Measurements from ENCODE around the gene GNG12. TPM values are rescaled to one million over a fixed set of nuclear protein-coding genes. Genes with fewer than 3 reads are reported as not detected.

The GNG12 gene
- total and polyA plus RNA-seq, 9 of the 15 experiments (the other 6 are each of a cell fraction or from before 2014, with no cell fraction given), result 2.6 to 6.0 (median 4.1) TPM

- Histone ChIP-seq H2AFZ (ENCODE audit: low read depth, low read length) (peak overlapping the region; percentile 78), H3K4me1 (replicated peaks in 1 of 2; ENCODE audit: control insufficient read depth in 2 of 2, insufficient read depth in 2 of 2, low read length in 2 of 2) (peaks cover 3 to 9% of the 10 kb centered on the region in 2 experiments; a peak in 2 of 5 replicates), H3K4me2 (ENCODE audit: insufficient read depth, low read length) (peak overlapping the region; percentile 7; the same call in 1 of the 2 replicates), H3K27me3 (ENCODE audit: control insufficient read depth in 2 of 2, insufficient read depth in 2 of 2, low read length in 2 of 2) (no peaks in the 10 kb centered on the region), H3K9me3 (replicated peaks; ENCODE audit: control insufficient read depth, insufficient read depth, low read depth, low read length) (no peaks in the 10 kb centered on the region), H3K4me3 (no peak overlapping the region), H3K9me1 (ENCODE audit: control insufficient read depth, insufficient read depth, low read length) (no peaks in the 10 kb centered on the region), H4K20me1 (replicated peaks; ENCODE audit: control insufficient read depth, insufficient read depth, low read length) (no peaks in the 10 kb centered on the region), H3K27ac (ENCODE audit: extremely low read depth, low read depth, low read length) (no peak overlapping the region; the same call in 2 of the 3 replicates), H3K9ac (ENCODE audit: insufficient read depth in 1 of 2, low read depth in 2 of 2, low read length in 2 of 2) (peak overlapping the region; percentile 7 to 72; a peak in 1 of 4 replicates), H3K36me3 (ENCODE audit: control insufficient read depth, insufficient read depth, low read length) (no peaks in the 10 kb centered on the region), H3K79me2 (ENCODE audit: control insufficient read depth, insufficient read depth, low read length) (no peaks in the 10 kb centered on the region)
- ATAC-seq (peak; percentile 69), DNase-seq (ENCODE audit: extremely low read depth in 1 of 4, low spot score in 3 of 4) (no peak), FAIRE-seq (no peak)
- intact Hi-C loops (cut with micrococcal nuclease), result no loop called here
- ChIA-PET CTCF (ENCODE audit: low intra/inter-chr PET ratio) (interaction anchor here (0.7 kb wide), 1 partner anchor 166 kb away, joined by 3 read pairs; no protein-coding TSS in a partner anchor), POLR2A (interaction anchor here (0.5 to 5.9 kb wide), 2 partner anchors 10 to 246 kb away, joined by 3 to 62 read pairs; partner anchors contain the start of gene GADD45A)
- in situ Hi-C loops (cut with MboI), result no loop called here
- BruUV-seq (replicated peaks), result no TSS peak
- WGBS (ENCODE audit: insufficient coverage, low coverage, missing lambda C conversion rate), result 17% methylated on average over 4 of the region's 4 CpGs
- TF ChIP-seq POU5F1 (IDR thresholded peaks at IDR 0.05; ENCODE audit: borderline replicate concordance, low read depth, low read length, partially characterized antibody) (no peak), MCM3 (IDR thresholded peaks at IDR 0.05) (no peak), HMG20A (CRISPR knock-in tag; conservative IDR thresholded peaks at IDR 0.05) (no peak), ZEB2 (IDR thresholded peaks at IDR 0.05) (no peak), E2F8 (IDR thresholded peaks at IDR 0.05; ENCODE audit: low read depth, partially characterized antibody) (no peak), RCOR1 (IDR thresholded peaks at IDR 0.05; ENCODE audit: borderline replicate concordance in 1 of 2, low read depth in 2 of 2, low read length in 2 of 2) (peak in 1 of 2 experiments; percentile 12; a peak in 1 of 4 replicates), BRD9 (IDR thresholded peaks at IDR 0.05; ENCODE audit: low read depth, partially characterized antibody) (no peak), FOSL1 (tag; conservative IDR thresholded peaks at IDR 0.05) (no peak), ZNF444 (CRISPR knock-in tag; IDR thresholded peaks at IDR 0.05) (no peak), ZKSCAN1 (IDR thresholded peaks at IDR 0.05; ENCODE audit: low read depth, low read length) (no peak), KDM4B (IDR thresholded peaks at IDR 0.05; ENCODE audit: borderline replicate concordance in 2 of 2, low read depth in 1 of 2) (no peak), TARDBP (IDR thresholded peaks at IDR 0.05) (no peak), HDAC8 (tag; IDR thresholded peaks at IDR 0.05) (no peak), ZNF589 (CRISPR knock-in tag; IDR thresholded peaks at IDR 0.05; ENCODE audit: low read depth) (no peak), SMC3 (conservative IDR thresholded peaks at IDR 0.05; ENCODE audit: insufficient read depth, low read depth, low read length) (no peak), RBM25 (IDR thresholded peaks at IDR 0.05; ENCODE audit: low read depth, low read length, severe bottlenecking) (no peak), ATF1 (CRISPR knock-in tag; IDR thresholded peaks at IDR 0.05) (no peak), ATF1 (tag; IDR thresholded peaks at IDR 0.05) (peak; percentile 27; the same call in 1 of the 2 replicates), CHD4 (IDR thresholded peaks at IDR 0.05; ENCODE audit: insufficient read depth, insufficient replicate concordance, low read depth, low read length, poor library complexity, severe bottlenecking) (no peak), ZNF232 (CRISPR knock-in tag; IDR thresholded peaks at IDR 0.05) (no peak), CREM (IDR thresholded peaks at IDR 0.05; ENCODE audit: low read depth) (peak; percentile 37; the same call in 1 of the 2 replicates), THRAP3 (IDR thresholded peaks at IDR 0.05; ENCODE audit: borderline replicate concordance) (no peak)
These were observed 158.8 kb downstream of the GNG12 start for GRCh38 chr1:67674260-67675011.

All from K562 (cell line).